ENCODE results near the gene RARRES2.

DNA sequence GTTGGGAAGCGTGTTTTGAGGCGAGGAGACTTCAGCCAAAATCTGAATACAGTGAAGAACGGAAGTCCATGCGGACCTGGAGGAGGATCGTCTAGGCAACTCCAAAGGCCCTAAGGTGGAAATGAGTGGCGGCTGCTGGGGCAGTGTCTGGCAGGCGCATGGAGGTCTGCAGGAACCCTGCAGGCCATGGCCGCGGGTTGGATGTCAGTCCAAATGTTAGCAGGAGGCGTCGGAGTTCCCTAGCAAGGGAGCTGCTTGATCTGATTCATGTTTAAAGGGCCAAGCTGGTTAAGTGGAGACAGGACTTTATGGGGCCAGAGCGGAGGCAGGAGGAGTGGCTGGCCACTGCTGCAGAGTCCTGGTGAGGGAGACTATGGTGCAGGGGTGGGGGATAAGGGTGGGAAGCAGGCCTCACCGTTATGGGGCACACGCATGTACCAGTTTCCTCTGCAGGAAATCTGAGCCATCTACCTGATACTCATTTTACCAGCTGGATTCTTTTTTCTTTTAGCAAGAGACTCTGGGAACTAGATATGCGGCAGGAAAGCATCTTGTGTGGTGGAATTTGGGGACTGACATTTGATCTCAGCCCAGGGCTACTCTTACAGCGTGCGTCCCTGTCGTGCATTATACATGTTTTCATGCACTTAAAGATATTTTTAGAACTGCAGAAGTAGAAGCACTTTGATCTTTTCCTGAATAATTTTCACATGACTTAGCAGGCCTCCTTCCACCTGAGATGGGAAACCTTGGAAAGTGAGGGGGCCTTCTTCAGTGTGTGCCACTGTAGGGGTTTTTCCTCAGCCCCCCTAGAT is 20.6 kb upstream of the RARRES2 start:
- TF ChIP-seq, protein P1, sequence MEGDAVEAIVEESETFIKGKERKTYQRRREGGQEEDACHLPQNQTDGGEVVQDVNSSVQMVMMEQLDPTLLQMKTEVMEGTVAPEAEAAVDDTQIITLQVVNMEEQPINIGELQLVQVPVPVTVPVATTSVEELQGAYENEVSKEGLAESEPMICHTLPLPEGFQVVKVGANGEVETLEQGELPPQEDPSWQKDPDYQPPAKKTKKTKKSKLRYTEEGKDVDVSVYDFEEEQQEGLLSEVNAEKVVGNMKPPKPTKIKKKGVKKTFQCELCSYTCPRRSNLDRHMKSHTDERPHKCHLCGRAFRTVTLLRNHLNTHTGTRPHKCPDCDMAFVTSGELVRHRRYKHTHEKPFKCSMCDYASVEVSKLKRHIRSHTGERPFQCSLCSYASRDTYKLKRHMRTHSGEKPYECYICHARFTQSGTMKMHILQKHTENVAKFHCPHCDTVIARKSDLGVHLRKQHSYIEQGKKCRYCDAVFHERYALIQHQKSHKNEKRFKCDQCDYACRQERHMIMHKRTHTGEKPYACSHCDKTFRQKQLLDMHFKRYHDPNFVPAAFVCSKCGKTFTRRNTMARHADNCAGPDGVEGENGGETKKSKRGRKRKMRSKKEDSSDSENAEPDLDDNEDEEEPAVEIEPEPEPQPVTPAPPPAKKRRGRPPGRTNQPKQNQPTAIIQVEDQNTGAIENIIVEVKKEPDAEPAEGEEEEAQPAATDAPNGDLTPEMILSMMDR (IDR thresholded peaks at IDR 0.05), result no peak
- no peak for TF ChIP-seq POLR2A (IDR thresholded peaks at IDR 0.05; ENCODE audit: low read depth)
- TF ChIP-seq POLR2AphosphoS5 (IDR thresholded peaks at IDR 0.05), result no peak
- no peak for TF ChIP-seq EP300 (IDR thresholded peaks at IDR 0.05)

Data from esophagus muscularis mucosa (tissue), 4 donors.